ENCODE measurements around the gene ESYT1.
A peak's percentile ranks its signal among the peaks of the same experiment; 100 is the strongest.

ESYT1 gene

DNA sequence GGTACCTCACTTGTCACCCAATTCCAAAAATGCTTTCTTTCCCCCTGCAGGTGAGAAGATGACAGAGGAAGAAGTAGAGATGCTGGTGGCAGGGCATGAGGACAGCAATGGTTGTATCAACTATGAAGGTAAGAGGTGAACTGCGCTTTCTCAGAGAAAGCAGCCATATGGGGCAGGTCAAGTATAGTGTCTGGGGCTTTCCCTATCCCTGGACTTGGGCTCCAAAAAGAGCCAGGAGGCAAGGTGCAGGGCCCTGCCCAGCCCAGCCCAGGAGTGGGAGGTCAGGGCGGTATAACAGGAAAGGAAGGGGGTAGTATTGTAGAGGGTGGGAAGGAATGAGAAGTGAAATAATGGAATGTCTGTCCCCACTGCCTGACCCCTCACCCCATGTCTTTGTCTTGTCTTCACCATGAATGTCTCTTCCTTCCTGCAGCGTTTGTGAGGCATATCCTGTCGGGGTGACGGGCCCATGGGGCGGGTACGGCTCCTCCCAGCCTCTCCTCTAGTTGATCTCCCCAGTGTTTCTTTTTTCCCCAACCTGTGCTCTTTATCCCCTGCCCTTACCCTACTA, 32.2 kb downstream of the ESYT1 start:
- no peak for TF ChIP-seq ZNF274 (IDR thresholded peaks at IDR 0.05; ENCODE audit: low read depth, low read length)
- H3K4me3 ChIP-seq (ENCODE audit: low read length): peak overlapping the region; percentile 86; the same call in 1 of the 2 replicates

DNA sequence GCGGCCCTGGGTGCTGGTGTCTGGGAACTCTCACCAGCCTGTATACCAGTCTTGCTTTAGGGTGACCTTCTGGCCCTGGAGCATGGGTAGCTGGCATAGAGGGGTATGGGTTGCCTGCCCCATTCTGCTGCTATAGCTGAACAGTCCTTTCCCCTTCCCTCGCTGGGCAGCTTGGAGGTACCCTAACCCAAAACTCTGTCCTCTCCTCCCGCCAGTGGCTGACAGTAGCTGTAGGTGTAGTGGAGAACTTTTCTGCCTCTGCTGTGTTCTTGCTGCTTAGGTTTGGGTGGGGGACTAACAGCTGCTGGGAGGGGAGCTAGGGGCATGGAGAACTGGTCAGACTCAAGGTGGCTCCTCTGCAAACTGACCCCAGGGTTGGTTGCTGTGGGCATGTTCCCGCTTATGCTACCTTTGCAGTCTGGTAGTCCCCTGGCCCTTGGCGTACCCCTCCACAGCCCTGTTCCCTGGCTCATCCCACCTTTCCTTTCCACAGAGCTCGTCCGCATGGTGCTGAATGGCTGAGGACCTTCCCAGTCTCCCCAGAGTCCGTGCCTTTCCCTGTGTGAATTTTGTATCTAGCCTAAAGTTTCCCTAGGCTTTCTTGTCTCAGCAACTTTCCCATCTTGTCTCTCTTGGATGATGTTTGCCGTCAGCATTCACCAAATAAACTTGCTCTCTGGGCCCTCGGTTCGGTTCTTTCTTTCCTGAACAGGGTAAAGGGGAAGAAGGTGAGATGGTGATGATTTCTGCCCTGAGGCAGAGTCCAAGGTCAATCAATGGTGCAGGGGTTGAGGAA, 33.0 kb downstream of the ESYT1 start:
- no peak for TF ChIP-seq ZNF274 (IDR thresholded peaks at IDR 0.05; ENCODE audit: low read depth, low read length)
- H3K4me3 ChIP-seq (ENCODE audit: low read length): no peak overlapping the region; the same call in 1 of the 2 replicates

DNA sequence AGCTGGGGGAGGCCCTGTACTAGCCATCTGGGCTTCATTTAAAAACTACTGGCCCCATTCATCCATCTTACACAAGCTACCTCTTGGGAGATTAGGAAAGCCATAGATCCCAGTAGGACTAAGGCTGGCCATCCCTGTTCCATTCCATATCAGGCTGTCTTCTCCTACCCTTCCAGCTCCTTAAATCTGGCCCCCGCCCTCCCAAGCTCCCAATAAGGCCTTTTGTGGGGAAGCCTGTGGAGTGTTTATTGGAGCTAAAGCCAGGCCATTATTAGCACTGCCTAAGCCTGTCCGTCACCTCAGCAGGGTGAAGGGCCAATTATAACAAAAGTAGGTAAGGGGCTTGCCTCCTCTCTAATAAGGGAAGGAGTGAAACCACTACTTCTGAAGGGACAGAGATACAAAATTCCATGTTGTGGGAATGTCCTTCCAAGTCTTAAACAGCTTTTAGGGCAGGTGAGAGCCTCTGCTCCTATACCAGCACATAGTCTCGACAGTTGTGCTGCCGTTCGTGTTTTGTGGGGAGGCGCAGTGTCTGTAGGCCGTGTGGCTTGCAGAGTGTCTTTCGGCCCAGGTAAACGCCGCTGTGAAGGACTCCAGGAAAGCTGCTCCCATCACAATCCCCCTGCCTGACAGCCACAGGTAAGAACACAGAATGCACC, 33.8 kb downstream of the ESYT1 start:
- TF ChIP-seq ZNF274 (IDR thresholded peaks at IDR 0.05; ENCODE audit: low read depth, low read length): no peak
- H3K4me3 ChIP-seq (ENCODE audit: low read length): no peak overlapping the region

DNA sequence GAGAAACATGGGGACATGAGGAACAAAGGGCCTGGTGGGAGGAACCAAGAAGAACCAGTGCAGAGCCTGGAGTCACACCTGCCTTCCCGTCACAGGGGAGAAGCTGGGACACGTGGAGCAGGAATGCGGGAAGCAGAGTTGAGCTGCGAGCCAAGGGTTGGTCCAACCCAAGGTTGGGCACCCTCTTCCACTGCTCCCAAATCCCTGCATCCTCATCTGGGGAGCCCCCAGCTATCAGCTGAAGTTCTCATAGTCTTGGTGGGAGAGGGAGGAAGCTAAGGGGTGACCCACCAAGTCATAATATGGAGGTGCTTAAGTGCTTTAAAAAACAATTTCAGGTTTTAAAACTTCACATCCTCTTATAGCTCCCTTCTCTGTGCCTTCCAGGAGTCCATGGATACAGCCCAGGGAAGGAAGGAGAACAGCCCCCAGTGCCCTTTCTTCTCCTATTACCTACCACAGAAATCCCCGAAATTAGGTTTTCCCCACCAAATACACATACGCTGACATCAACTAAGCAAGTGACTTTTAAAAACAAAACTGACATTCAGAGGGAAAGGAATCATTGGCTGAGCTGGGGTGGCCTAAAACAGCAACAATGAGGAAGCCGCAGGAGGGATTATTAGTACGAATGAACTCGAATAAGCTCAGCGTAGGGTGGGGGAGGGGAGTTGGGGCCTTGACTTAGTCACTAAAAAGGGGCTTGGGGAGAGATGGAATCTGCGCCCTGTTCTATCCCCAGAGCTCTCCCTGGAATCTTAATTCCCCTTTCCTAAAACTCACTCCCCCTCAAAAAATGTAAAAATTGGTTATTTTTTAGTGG, 34.6 kb downstream of the ESYT1 start:
- H3K4me3 ChIP-seq (ENCODE audit: low read length): no peak overlapping the region
- no peak for TF ChIP-seq ZNF274 (IDR thresholded peaks at IDR 0.05; ENCODE audit: low read depth, low read length)

DNA sequence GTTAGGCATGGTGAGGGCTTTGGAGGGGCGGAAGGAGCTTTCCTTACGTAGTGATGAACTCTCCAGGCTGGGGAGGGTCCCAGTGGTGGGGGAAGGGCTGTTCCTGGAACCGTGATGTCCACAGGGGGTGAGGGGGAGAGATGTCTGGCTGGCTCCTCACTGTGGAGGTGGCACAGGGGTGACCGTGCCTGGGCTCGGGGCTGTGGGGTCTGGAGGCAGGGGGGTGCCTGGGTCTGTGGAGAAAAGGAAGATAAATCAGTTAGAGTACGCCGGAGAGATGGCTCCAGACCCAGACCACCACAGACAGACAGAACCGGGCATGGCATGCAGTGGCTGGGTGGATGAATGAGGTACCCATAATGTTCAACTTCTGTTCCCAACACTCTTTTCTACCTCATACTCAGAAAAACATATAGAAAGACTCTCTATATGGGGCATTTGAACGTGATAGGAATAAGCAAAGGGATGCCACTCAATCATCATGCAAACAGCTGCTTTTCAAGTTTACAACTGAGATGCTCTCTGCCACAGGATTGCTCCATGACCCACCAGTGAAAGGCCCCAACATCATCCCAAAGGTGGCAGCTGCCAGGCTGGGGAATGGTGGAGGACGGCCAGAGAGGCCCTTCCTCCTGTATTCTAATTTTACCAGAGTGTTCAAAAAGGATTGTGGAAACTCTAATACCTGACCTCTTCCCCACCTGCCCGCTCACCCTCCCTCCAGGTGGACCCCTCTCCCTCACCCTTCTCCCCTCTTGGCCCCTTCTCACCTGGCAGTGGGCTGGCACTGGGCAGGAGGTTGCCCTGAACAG, 35.7 kb downstream of the ESYT1 start:
- TF ChIP-seq ZNF274 (IDR thresholded peaks at IDR 0.05; ENCODE audit: low read depth, low read length): no peak
- H3K4me3 ChIP-seq (ENCODE audit: low read length): no peak overlapping the region

DNA sequence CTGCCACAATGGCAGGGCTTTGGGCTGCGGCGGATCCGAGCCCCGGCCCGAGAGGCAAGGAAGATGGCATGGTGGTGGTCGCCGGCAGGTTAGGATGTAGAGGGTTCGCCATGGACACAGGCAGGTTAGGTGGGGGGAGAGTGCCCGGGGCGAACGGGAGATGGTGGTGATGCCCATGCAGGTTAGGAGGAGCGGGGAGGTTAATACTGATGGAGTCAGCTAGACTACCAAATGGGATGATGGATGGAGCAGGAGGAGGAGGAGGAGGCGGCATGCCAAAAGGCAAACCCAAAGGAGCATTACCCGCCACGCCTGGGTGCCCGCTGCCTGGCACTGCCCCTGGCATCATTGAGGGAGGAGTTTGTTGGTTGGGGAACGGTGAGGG, 36.3 kb downstream of the ESYT1 start:
- TF ChIP-seq ZNF274 (IDR thresholded peaks at IDR 0.05; ENCODE audit: low read depth, low read length): no peak

DNA sequence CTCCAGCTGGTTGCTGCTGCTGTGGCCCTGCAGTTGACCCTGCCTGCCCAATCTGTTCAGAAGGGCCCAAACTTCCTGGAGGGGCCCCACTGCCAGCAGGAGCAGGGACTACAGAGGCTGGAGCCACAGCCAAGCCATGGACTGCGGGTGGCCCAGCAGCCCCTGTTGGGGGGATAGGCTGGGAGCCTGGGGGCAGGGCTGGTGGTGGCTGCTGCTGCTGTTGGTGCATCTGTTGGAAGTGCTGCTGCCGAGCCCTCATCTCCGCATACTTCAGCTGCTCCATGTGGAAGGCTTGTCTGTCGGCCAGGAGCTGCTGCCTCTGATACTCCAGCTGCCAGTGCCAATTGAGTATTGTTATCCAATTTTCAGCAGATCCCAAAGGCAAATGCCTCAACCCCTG, 37.3 kb downstream of the ESYT1 start:
- no peak overlapping the region for H3K4me3 ChIP-seq (ENCODE audit: low read length)
- TF ChIP-seq ZNF274 (IDR thresholded peaks at IDR 0.05; ENCODE audit: low read depth, low read length): no peak

More for the DNA sequence above, 36.3 kb downstream of the ESYT1 start:
- H3K4me3 ChIP-seq (ENCODE audit: low read length): no peak overlapping the region

DNA sequence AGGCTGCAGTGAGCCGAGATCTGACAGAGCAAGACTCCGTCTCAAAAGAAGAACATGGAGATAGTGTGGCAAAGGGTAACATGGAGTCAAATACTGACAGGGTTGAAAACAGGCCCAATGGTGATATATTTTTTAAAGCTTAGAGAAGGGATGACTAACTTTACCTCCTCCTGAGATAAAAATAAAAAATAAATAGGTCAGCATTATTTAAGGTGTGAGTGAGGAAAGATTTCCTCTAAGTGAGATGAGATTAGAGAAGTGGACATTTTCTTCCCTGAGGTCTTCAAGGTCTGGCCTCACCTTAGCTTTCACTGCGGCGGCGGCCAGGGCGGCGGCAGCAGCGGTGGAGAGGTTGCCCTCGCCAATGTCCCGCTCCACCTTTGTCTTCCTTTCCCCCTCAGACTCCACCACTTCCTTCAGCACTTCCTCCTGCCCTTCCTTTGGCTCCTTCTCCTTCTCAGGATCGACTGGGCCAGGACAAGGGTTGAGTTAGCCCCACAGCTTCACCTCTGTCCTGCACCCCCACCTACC, 41.2 kb downstream of the ESYT1 start:
- H3K4me3 ChIP-seq (ENCODE audit: low read length): no peak overlapping the region
- no peak for TF ChIP-seq ZNF274 (IDR thresholded peaks at IDR 0.05; ENCODE audit: low read depth, low read length)

DNA sequence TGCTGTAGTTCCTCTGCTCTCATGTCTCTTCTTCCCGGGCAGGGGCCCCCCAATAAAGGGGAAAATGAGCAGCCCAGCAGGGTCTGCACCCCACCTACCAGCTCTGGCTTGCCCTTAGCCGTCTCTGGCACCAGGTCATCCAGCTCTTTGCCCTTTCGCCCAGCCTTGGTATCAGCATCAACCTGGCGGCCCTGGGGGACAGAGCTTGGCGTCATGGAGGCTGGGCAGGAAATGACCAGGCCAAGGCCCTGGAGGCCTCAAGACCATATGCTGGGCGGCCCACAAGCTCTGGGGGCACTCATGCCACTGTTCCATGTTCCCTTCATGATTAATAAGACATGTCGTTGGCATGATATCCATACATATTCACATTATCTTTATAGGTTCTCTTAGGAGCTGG, 44.8 kb downstream of the ESYT1 start:
- H3K4me3 ChIP-seq (ENCODE audit: low read length): no peak overlapping the region
- no peak for TF ChIP-seq ZNF274 (IDR thresholded peaks at IDR 0.05; ENCODE audit: low read depth, low read length)

DNA sequence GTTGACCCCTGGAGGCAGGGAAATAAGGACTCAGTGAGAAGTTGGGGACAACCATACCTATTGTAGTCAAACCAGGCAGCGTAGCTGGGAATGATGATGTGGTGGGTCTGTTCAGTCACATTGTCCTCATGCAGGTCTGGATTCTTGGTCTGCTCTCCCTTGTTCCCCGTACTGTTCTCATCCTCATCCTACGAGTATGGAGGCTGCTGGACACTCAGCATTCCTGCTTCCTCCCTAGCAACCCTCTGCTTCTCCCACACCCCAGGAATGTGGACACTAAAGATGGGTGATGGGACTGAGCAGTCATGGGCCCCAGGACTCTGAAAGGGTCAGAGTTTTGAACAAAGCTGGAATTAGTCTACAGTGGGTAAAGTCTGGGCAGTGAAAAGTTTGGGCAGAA, 50.3 kb downstream of the ESYT1 start:
- no peak for TF ChIP-seq ZNF274 (IDR thresholded peaks at IDR 0.05; ENCODE audit: low read depth, low read length)
- H3K4me3 ChIP-seq (ENCODE audit: low read length): no peak overlapping the region

DNA sequence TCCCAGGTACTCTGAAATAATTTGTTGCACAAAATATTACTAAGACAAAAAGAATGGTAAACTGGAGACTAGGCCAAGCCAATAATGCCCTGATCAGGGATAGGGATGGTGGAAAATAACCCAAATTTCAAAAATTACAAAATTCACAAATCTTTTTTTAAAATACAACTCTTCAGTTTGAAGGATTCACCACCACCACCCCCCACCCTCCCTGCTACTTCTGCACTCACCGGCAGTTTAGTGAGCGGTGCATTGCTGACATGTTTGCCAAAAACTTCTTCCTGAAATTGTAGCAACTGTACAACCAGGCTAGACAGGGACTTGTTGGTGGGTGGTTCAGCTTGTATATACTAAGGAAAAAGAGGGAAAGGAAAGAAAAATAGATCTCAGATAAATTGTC, 58.9 kb downstream of the ESYT1 start:
- H3K4me3 ChIP-seq (ENCODE audit: low read length): no peak overlapping the region
- TF ChIP-seq ZNF274 (IDR thresholded peaks at IDR 0.05; ENCODE audit: low read depth, low read length): no peak

DNA sequence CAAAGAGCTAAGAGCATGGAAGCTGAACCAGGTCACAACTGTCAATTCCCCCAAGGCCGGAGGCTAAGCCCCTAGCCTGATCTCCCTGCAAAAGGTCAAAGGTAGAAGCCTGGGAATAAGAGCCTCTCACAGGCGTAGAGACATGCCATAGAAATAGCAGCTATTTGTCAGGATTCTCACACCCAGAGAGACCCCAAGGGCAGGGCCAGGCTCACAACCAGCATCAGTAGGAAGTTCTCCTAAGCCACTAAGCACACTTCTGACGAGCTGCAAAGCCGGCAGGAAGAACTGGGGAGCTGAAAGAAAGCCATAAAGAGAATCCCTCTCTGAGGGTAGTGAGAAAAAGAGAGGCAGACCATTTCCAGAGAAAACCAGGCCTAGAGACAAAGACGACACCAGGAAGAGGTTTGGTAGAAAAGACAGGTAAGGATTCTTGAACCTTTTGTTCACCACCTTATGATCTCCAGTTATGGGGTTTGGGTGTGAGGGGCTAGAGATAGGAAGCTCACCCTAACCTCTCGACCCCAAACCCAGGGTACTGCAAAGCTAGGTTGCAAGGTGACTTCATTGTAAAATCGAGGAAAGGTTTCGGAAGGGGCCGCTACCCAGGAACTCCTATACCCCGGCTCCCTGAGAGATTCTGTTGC, 60.2 kb downstream of the ESYT1 start:
- H3K4me3 ChIP-seq (ENCODE audit: low read length): peak overlapping the region; percentile 93
- no peak for TF ChIP-seq ZNF274 (IDR thresholded peaks at IDR 0.05; ENCODE audit: low read depth, low read length)

DNA sequence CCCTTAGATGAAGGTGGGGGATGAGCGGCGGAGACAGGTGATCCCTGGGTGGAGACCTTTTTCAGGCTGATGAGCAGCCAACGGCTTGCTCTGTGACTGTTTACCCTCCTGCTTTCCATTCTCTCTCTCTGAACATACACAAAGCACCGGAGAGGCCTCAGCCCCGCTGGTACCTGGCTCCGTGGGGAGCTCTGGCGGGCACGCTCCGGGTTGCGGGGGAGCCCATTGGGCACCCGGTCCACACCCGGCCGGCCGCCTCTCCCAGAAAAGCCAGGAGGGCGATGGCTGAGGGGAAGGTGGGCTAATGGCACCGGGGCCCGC, 60.7 kb downstream of the ESYT1 start:
- TF ChIP-seq ZNF274 (IDR thresholded peaks at IDR 0.05; ENCODE audit: low read depth, low read length): no peak
- H3K4me3 ChIP-seq (ENCODE audit: low read length): peak overlapping the region; percentile 93
